ENCODE data around the gene CCP110.

Gene CCP110, protein sequence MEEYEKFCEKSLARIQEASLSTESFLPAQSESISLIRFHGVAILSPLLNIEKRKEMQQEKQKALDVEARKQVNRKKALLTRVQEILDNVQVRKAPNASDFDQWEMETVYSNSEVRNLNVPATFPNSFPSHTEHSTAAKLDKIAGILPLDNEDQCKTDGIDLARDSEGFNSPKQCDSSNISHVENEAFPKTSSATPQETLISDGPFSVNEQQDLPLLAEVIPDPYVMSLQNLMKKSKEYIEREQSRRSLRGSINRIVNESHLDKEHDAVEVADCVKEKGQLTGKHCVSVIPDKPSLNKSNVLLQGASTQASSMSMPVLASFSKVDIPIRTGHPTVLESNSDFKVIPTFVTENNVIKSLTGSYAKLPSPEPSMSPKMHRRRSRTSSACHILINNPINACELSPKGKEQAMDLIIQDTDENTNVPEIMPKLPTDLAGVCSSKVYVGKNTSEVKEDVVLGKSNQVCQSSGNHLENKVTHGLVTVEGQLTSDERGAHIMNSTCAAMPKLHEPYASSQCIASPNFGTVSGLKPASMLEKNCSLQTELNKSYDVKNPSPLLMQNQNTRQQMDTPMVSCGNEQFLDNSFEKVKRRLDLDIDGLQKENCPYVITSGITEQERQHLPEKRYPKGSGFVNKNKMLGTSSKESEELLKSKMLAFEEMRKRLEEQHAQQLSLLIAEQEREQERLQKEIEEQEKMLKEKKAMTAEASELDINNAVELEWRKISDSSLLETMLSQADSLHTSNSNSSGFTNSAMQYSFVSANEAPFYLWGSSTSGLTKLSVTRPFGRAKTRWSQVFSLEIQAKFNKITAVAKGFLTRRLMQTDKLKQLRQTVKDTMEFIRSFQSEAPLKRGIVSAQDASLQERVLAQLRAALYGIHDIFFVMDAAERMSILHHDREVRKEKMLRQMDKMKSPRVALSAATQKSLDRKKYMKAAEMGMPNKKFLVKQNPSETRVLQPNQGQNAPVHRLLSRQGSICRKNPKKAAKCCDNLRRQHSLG

DNA sequence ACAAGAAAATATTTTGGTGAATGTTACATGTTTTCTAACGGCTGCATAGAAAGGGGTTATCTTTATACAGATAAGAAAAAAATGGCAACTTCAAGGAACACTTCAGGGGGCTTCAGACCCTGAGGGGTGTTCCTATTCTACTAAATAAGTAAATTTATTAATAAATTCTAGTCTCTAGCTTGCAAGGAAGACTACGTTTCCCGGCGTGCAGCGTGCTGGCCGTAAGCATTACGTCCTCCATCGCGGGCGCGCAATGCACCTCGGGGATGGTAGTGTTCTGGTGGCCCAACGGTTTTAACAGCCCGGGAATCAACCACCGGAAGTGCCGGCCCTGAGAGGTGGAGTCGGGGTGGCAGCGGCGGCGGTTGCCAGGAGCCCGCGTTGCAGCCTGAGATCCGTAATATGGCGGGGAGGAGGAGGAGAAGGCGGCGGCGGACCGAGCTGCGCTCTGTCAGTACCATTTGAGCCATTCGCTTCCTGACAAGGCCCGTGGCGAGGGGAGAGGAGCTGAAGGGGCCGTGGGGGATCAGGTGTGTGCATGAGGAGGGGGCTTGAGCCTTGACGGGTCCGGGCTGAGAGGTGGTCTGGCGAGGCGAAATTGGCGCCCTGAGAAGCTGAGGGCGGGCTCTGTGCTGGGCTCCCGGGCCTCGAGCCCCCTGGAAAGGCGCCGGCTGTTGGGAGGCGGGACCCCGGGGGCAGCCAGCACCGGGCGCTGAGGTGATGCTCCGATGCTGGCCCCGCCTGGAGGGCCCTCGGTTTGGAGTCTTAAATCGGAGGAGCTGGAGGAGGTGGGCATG, at the start of gene CCP110:
TSS of gene CCP110 (plus strand) at position 384 of the 797 bp plus-strand sequence. CDS start 3,940 bp downstream, outside the sequence.
- DNase-seq: peak; percentile 95 to 97

- no peak for DNase-seq
These were observed 49.1 kb upstream of the CCP110 start for GRCh38 chr16:19474617-19475016.

GRCh38 chr16:19478505-19478904, 45.2 kb upstream of the CCP110 start:
- no peak for DNase-seq

GRCh38 chr16:19479302-19479721, 44.4 kb upstream of the CCP110 start:
- no peak for DNase-seq

DNA sequence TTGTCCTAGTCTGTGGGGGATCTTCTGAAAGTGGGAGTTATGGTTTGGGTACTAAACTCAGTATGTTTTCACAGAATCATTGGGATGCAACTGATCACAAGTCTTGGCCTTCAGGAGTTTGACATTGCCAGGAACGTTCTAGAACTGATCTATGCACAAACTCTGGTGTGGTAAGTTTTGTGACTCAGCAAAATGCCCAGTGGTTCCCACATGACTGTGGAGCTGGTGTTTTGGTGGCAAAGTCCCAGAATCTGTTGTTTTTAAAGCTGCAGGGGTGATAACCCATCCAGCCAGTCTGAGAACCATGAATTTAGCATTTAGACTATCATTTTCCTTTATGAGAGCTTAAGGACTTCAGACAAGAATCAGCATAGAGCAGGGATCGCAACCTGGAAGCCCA, 42.4 kb upstream of the CCP110 start:
- DNase-seq: no peak

DNA sequence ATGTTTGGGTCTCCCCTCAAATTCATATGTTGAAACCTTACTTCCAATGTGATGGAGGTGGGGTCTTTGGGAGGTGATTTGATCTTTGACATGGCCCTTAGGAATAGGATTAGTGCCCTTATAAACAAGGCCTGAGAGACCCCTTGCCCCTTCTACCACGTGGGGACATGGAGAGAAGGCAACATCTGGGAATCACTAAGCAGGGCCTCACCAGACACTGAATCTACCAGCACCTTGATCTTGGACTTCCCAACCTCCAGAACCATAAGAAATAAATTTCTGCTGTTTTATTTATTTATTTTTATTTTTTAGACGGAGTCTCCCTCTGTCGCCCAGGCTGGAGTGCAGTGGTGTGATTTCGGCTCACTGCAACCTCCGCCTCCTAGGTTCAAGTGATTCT, 42.0 kb upstream of the CCP110 start:
- no peak for DNase-seq

DNA sequence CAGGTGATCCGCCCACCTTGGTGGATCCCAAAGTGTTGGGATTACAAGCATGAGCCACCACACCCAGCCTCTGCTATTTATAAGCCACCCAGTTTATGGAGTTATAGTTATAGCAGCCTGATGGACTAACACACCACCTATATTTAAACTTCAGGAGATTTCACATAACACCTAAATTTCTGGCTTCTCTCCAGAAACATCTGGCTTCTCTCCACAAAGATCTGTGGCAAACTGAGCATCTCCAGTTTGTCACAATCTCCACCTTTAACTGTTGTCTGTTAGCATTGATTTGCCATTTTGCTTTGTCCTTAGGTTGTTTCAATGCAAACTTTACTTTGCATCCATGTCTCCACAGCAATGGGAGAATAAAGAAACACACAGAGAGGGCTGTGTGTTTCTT, 41.5 kb upstream of the CCP110 start:
- no peak for DNase-seq

DNA sequence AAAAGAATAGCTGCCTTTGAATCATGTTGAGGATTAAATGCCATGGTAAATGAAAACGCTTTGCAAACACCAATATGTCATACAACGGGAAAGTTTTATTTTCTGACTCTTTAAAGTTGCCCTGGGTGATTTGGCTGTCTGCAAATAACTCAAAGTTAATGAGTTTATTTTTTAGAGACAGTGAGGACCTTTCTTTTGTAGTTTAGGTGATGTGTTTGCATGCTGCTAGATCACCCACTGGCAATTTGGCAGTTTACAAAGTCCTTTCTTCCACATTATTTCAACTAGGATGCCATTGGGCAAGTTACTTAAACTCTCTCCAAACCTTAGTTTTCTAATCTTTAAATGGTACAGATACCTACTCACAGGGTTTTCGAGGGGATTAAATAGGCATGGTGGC, 39.6 kb upstream of the CCP110 start:
- no peak for DNase-seq

DNA sequence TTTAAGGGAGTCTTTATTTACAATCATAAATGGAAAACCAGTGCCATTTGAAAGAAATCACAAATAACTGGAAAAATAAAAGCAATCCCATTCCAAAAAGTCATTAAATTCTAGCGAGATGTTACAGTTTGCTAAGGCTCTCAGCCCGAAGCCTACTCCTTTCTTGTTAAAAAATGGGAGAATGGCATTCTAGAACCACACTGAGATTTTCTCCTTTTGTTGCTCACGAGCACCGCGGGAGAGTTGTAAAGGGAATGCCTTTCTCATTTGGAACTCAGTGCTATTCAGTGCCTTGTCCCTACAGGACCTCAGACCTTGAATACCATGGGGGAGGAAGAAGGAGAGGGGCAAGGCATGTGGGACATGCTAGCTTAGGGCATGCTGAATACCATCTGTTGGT, 38.1 kb upstream of the CCP110 start:
- DNase-seq: no peak

GRCh38 chr16:19486051-19486450, 37.7 kb upstream of the CCP110 start:
- no peak for DNase-seq

DNA sequence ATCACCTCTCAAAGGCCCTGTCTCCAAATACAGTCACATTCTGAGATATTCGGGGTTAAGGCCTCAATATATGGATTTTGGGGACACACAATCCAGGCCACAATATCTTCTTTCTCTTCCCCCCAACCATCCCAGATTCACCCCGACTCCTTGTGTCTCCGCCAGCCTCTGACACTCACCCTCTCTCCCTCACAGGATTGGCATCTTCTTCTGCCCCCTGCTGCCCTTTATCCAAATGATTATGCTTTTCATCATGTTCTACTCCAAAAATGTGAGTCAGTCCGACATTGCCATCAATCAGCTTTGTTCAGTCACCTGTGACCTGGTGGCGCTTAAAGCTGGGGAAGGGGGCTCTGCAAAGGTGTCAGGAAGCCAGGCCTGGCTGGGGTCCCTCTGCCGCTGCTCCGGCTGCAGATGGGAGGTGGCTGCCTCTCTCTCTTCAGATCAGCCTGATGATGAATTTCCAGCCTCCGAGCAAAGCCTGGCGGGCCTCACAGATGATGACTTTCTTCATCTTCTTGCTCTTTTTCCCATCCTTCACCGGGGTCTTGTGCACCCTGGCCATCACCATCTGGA, 36.9 kb upstream of the CCP110 start:
- no peak for DNase-seq

DNA sequence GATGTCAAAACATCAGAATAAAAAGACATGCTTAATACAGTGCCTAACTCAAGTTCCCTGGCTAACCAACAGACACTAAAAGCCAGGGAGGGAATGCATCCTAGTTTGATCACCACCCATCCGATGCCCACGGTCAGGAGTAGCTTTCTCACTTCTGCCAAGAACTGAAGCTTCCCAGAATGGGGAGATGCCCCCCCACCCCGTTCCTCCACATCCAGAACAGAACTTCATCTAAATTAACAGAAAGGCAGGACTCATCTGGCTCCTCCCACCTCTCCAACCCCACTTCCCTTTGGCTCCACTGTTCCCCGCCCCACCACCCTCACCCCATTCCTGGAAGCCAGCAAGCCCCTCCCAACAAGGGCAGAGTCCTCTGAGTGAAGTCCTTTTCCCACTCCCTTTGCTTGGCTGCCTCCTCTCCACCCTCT, 35.5 kb upstream of the CCP110 start:
- DNase-seq: no peak

DNA sequence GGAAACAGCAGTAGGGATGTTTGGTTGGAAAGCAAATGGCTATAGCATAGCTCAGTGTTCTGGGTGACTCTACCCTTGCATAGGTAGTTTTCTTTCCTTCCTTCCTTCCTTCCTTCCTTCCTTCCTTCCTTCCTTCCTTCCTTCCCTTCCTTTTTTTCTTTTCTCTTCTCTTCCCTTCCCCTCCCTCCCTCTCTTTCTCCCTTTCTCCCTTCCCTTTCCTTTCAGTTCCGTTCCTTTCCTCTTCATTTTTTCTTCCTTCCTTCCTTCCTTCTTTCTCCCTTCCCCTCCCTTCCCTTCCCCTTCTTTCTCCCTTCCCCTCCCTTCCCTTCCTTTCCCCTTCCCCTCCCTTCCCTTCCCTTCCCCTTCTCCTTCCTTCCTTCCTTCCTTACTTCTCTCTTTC, 33.1 kb upstream of the CCP110 start:
- no peak for DNase-seq

GRCh38 chr16:19497176-19497575, 26.6 kb upstream of the CCP110 start:
- DNase-seq: no peak

DNA sequence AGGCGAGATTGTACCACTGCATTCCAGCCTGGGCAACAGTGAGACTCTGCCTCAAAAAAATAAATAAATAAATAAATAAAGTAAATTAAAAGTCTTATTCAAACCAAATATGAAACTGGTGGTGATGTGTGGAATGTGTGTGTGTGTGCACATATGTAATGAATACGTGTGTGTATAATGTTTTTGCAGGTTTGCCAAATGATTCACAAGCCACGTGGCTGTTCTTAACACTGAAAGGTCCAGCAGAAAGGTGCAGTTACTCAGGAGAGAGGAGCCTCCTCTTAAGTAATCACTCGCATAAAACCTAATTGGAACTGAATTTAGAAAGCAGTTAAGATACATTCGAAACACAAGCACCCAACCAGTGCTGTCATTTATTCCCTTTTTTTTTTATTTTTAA, 24.7 kb upstream of the CCP110 start:
- DNase-seq: no peak

DNA sequence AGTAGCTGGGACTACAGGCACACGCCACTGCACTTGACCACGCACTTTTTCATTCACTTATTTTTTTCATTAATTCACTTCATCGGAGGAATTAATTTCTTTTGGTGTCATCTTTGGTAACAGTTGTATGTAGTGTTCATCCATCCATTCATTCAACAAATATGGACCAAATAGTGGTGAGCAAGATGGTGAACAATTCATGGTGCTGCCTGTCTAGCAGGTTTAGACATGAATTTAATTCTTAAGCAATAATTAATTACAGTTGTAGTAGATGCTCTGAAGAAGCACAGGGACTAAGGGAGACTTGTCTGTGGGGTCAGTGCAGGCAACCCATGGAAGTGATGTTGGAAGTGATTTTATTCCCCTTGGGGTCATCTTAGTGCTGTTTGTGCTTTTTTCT, 24.3 kb upstream of the CCP110 start:
- no peak for DNase-seq

DNA sequence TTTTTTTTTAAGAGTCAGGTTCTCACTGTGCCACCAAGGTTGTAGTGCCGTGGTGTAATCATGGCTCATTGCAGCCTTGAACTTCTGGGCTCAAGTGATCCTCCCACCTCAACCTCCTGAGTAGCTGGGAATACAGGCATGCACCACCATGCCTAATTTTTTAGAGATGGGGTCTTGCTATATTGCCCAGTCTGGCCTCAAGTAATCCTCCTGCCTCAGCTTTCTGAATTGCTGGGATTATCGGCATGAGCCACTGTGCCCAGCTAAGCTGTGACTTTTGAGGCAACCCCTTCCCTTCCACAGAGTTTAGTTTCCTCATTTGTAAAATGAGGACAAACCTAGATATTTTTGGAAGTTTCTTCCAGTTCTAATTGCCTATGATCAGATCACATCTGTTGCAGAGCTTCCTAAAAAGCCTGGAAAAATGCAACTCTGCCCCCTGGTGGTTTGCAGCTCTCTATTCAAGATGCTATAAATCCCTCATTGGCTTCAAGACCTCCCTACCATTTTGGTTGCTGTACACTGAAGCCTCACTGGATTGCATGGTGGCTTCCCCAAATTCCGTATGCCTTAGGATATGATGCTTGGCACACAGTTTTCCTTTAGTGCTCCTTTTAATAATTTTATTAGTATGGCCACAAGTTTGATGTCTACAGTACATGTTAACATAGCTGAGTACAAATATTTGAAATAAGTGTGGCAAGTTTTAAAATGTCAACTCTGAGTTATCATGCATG, 21.2 kb upstream of the CCP110 start:
- DNase-seq: peak; percentile 69 to 78

DNA sequence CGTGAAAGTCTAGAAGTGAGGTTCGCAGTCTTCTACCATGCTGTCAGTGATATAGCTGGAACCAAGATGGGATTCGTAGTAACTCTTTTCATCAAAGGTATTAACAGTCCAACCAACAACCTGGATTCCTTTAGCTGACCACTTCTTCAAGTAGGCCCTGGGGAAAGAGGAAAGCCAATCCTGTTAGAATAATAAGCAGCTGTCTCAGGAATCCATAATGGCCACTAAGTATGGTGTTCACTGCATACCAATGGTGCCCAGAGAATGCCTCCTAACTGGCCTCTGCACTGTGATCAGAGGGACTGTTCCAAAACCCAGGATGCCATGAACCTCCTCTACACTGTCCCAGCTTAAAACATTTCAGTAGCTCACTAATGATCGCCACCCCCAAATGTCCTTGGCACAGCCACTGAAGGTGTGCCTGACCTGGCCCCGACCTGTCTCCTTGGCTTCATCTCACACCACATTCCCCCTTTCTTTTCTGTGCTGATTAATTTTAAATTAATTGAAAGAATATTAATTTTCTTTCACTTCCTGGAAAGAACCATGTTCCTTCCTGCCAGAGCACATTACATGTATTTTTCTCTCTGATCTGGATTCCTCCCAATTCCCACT, 20.2 kb upstream of the CCP110 start:
- DNase-seq: no peak

DNA sequence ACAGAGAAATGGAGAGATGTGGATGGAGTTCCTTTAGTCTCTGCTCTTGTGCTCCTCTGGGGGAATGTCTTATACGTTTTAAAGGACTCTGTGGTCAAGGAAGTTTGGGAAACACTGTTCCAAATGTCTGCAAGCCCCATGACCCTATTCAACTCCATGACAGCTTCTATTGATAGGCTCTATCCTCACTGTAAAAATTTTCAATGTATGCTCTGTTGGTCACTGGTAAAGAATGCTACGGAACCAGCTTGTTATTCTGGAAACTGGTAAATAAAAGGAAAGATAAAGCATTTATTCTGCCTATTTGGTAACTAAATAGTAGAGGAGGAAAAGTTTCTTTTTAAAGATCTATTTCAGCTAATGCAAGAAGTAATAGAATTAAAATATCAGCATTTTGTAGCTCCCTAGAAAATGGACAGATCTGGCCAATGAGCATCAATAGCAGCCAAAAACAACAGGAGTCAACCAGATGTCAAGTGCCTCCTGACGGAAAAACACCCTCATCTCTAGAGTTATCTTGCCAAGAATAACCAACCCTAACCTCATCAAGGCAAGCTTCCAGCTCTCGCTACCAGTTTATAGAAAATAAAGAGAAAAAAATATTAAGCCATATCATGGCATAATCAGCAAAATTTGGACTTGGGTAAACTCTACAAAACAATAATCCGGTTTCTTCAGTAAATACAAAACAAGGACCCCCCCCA, 18.0 kb upstream of the CCP110 start:
- DNase-seq: no peak

GRCh38 chr16:19506965-19507364, 16.8 kb upstream of the CCP110 start:
- DNase-seq: no peak

GRCh38 chr16:19507867-19508266, 15.9 kb upstream of the CCP110 start:
- DNase-seq: no peak

Data from activated CD4-positive, alpha-beta T cell treated with anti-CD3 and anti-CD28 coated beads, Interleukin-2, amount 50 U/mL, for 48 hours (primary cell).